ENCODE measurements around the gene MRPL37. TPM values are rescaled to one million over a fixed set of nuclear protein-coding genes. Genes with fewer than 3 reads are reported as not detected.
"Not testable (repeated sequence)": the region's sequence is repeated elsewhere in the genome, so short reads cannot be mapped to it uniquely, and the experiment has no call there.

Gene MRPL37
- total RNA-seq, 1 donor from 2014 or later: 96.2 TPM

DNA sequence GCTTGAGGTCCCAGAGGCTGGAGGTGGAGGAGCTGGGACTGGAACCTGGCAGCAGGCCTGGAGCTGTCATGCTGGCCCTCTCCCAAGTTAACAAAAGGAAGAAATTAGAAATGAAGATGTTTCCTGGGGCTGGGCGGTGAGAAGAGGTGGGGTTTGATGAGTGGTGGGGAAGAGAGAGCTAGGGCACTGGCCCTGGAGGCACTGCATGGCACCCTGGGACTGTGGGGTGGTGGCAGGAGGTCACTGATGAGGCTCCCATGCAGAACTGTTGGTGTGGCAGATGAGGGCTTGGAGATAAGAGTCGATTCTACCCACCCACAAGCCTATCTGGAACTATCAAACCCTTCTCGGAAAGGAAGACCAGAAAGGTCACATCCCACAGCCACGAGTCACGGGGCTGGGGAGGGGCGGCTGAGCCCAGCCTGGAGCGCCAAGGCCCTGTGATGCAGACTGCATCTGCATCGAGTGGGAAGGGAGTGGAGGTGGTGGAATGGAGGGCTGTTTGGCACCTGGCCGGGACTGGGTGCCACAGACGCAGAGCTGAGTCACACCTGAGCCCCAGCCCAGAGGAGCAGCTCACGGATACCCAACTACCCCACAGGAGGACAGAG, 29.4 kb downstream of the MRPL37 start:
- H3K27ac Mint-ChIP-seq (ENCODE audit: unreplicated experiment): no peak overlapping the region
- H3K9me3 Mint-ChIP-seq: no peaks in the 10 kb centered on the region
- H3K36me3 Mint-ChIP-seq (ENCODE audit: low read depth): peaks cover 20% of the 10 kb centered on the region
- TF ChIP-seq CTCF (conservative IDR thresholded peaks at IDR 0.05): no peak
- DNase-seq (ENCODE audit: low read depth, low spot score): no peak
- H3K27me3 Mint-ChIP-seq (ENCODE audit: low read depth): peaks cover 6% of the 10 kb centered on the region
- H3K4me1 Mint-ChIP-seq: peaks cover 39% of the 10 kb centered on the region
- no peak overlapping the region for H3K4me3 Mint-ChIP-seq

DNA sequence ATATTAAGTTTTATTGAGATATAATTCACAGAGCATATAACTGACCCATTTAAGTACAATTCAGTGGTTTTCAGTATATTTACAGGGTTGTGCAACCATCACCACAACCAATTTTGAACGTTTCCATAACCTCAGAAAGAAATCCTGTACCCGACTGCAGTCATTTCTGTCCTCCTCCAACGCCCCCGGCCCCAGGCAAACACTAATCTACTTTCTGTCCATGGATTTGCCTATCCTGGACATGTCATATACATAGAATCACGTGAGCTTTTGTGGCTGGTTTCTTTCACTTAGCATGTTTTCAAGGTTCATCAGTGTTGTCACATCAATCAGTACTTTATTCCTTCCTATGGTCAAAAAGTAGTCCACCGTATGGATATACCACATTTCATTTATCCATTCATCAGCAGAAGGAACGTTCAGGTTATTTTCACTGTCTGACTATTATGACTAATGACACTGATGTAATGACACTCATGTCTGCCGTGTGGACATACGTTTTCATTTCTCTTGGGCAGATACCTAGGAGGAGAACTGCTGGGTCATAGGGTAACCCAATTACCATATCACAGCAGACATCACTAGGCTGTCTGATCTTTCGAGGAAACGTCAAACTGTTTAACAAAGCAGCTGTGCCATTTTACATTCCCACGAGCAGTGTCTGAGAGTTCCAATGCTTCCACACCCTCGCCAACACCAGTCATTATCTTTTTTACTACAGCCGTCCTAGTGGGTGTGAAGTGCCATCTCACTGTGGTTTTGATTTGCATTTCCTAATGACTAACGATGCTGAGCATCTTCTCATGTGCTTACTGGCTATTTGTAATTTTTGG, 30.8 kb downstream of the MRPL37 start:
- no peak for DNase-seq (ENCODE audit: low read depth, low spot score)
- Mint-ChIP-seq H3K36me3 (ENCODE audit: low read depth) (peaks cover 23% of the 10 kb centered on the region), H3K27me3 (ENCODE audit: low read depth) (peaks cover 6% of the 10 kb centered on the region), H3K4me3 (peak overlapping the region; percentile 12), H3K4me1 (peaks cover 37% of the 10 kb centered on the region), H3K9me3 (no peaks in the 10 kb centered on the region), H3K27ac (ENCODE audit: unreplicated experiment) (no peak overlapping the region)
- no peak for TF ChIP-seq CTCF (conservative IDR thresholded peaks at IDR 0.05)

DNA sequence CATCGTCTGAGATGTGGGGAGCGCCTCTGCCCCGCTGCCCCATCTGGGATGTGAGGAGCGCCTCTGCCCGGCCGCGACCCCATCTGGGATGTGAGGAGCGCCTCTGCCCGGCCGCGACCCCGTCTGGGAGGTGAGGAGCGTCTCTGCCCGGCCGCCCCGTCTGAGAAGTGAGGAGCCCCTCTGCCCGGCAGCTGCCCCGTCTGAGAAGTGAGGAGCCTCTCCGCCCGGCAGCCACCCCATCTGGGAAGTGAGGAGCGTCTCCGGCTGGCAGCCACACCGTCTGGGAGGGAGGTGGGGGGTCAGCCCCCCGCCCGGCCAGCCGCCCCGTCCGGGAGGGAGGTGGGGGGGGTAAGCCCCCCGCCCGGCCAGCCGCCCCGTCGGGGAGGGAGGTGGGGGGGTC, 33.2 kb downstream of the MRPL37 start:
- H3K27ac Mint-ChIP-seq (ENCODE audit: unreplicated experiment); H3K9me3 Mint-ChIP-seq; H3K4me3 Mint-ChIP-seq; DNase-seq (ENCODE audit: low read depth, low spot score); H3K27me3 Mint-ChIP-seq (ENCODE audit: low read depth): not testable (repeated sequence)
- Mint-ChIP-seq H3K4me1 (peaks cover 12% of the 10 kb centered on the region), H3K36me3 (ENCODE audit: low read depth) (peaks cover 24% of the 10 kb centered on the region)

- Mint-ChIP-seq H3K9me3 (no peaks in the 10 kb centered on the region), H3K36me3 (ENCODE audit: low read depth) (peaks cover 26% of the 10 kb centered on the region), H3K4me1 (peaks cover 9% of the 10 kb centered on the region), H3K27me3 (ENCODE audit: low read depth) (no peaks in the 10 kb centered on the region), H3K27ac (ENCODE audit: unreplicated experiment) (no peak overlapping the region), H3K4me3 (no peak overlapping the region)
- TF ChIP-seq CTCF (conservative IDR thresholded peaks at IDR 0.05): no peak
- DNase-seq (ENCODE audit: low read depth, low spot score): no peak
Observed at GRCh38 chr1:54234284-54234683, 34.3 kb downstream of the MRPL37 start.

GRCh38 chr1:54237586-54237985, 37.6 kb downstream of the MRPL37 start:
- no peak overlapping the region for H3K4me3 Mint-ChIP-seq
- H3K36me3 Mint-ChIP-seq (ENCODE audit: low read depth): peaks cover 18% of the 10 kb centered on the region
- no peak for DNase-seq (ENCODE audit: low read depth, low spot score)
- TF ChIP-seq CTCF (conservative IDR thresholded peaks at IDR 0.05): no peak
- H3K27ac Mint-ChIP-seq (ENCODE audit: unreplicated experiment): no peak overlapping the region
- H3K9me3 Mint-ChIP-seq: no peaks in the 10 kb centered on the region
- H3K4me1 Mint-ChIP-seq: peaks cover 5% of the 10 kb centered on the region
- no peaks in the 10 kb centered on the region for H3K27me3 Mint-ChIP-seq (ENCODE audit: low read depth)

Measured in neural crest cell (in vitro differentiated cells).